H9 (cell line): ENCODE measurements around the gene NDUFB2. TPM values are rescaled to one million over a fixed set of nuclear protein-coding genes. Genes with fewer than 3 reads are reported as not detected.
"Not testable (repeated sequence)": the region's sequence is repeated elsewhere in the genome, so short reads cannot be mapped to it uniquely, and the experiment has no call there.

ENCODE experiments used
- DNase-seq: peaks from one replicate; pipeline ENCODE4 v3.0.0-alpha.2; 2017
- H2AFZ ChIP-seq: one replicate; pipeline ENCODE4 v1.6.1; 2013; ENCODE audit warnings: mild to moderate bottlenecking, low read length, control low read depth, moderate library complexity
- H2AK5ac ChIP-seq: 2 replicates; pipeline ENCODE4 v1.6.1; 2013; ENCODE audit warnings: low read length, control low read depth, mixed read lengths; ENCODE audit not compliant: insufficient read length
- H2BK120ac ChIP-seq: one replicate; pipeline ENCODE4 v1.6.1; 2013; ENCODE audit warnings: low read depth, mild to moderate bottlenecking, low read length, control low read depth, inconsistent platforms; ENCODE audit not compliant: poor library complexity, severe bottlenecking
- H2BK12ac ChIP-seq: 2 replicates; pipeline ENCODE4 v1.6.1; 2013; ENCODE audit warnings: low read length, control low read depth, mixed read lengths, low read depth; ENCODE audit not compliant: insufficient read length
- H2BK15ac ChIP-seq: 2 replicates; pipeline ENCODE4 v1.6.1; 2013; ENCODE audit warnings: low read depth, low read length, control low read depth
- H2BK20ac ChIP-seq: one replicate; pipeline ENCODE4 v1.6.1; 2013; ENCODE audit warnings: low read depth, mild to moderate bottlenecking, low read length, control low read depth, inconsistent platforms; ENCODE audit not compliant: poor library complexity, severe bottlenecking
- H2BK5ac ChIP-seq: 2 replicates; pipeline ENCODE4 v1.6.1; 2013; ENCODE audit warnings: low read length, control low read depth, mixed read lengths; ENCODE audit not compliant: insufficient read length
- H3K14ac ChIP-seq: 2 replicates; pipeline ENCODE4 v1.6.1; 2013; ENCODE audit warnings: low read length, control low read depth; ENCODE audit not compliant: insufficient read depth
- H3K18ac ChIP-seq: 2 replicates; pipeline ENCODE4 v1.6.1; 2013; ENCODE audit warnings: low read depth, mild to moderate bottlenecking, mixed read lengths, low read length, control low read depth; ENCODE audit not compliant: insufficient read length
- H3K23ac ChIP-seq: 2 replicates; pipeline ENCODE4 v1.6.1; 2013; ENCODE audit warnings: low read length, control low read depth, mixed read lengths, low read depth; ENCODE audit not compliant: insufficient read length
- H3K23me2 ChIP-seq: 2 replicates; pipeline ENCODE4 v1.6.1; 2013; ENCODE audit warnings: low read depth, mild to moderate bottlenecking, mixed read lengths, low read length, control low read depth; ENCODE audit not compliant: insufficient read length, poor library complexity, severe bottlenecking
- H3K27ac ChIP-seq: 2 replicates; pipeline ENCODE4 v1.5.1; 2013; ENCODE audit warnings: low read length, control low read depth, mixed read lengths, low read depth; ENCODE audit not compliant: insufficient read length
- H3K27me3 ChIP-seq: 2 replicates; pipeline ENCODE4 v1.6.1; 2013; ENCODE audit warnings: low read length, control low read depth, inconsistent platforms; ENCODE audit not compliant: insufficient read depth
- H3K4ac ChIP-seq: 2 replicates; pipeline ENCODE4 v1.6.1; 2013; ENCODE audit warnings: low read depth, mild to moderate bottlenecking, control low read depth, inconsistent platforms, low read length, moderate library complexity
- H3K4me1 ChIP-seq: 2 replicates; pipeline ENCODE4 v1.6.1; 2013; ENCODE audit warnings: low read length, control low read depth, inconsistent platforms; ENCODE audit not compliant: insufficient read depth
- H3K4me2 ChIP-seq: 2 replicates; pipeline ENCODE4 v1.6.1; 2013; ENCODE audit warnings: low read length, control low read depth, mixed read lengths; ENCODE audit not compliant: insufficient read length, insufficient read depth
- H3K56ac ChIP-seq: 2 replicates; pipeline ENCODE4 v1.6.1; 2013; ENCODE audit warnings: low read depth, mild to moderate bottlenecking, mixed read lengths, low read length, control low read depth; ENCODE audit not compliant: insufficient read length
- H3K79me1 ChIP-seq: 2 replicates; pipeline ENCODE4 v1.6.1; 2013; ENCODE audit warnings: low read depth, mild to moderate bottlenecking, moderate library complexity, low read length, control low read depth, inconsistent platforms; ENCODE audit not compliant: insufficient read depth, poor library complexity, severe bottlenecking
- H3K79me2 ChIP-seq: 2 replicates; pipeline ENCODE4 v1.6.1; 2013; ENCODE audit warnings: low read length, control low read depth, inconsistent platforms; ENCODE audit not compliant: insufficient read depth
- H3K9ac ChIP-seq: 2 replicates; pipeline ENCODE4 v1.6.1; 2013; ENCODE audit warnings: low read length, control low read depth, mixed read lengths; ENCODE audit not compliant: insufficient read length; ENCODE audit errors: extremely low read depth
- H3K9me3 ChIP-seq: one replicate; pipeline ENCODE4 v1.6.1; 2013; ENCODE audit warnings: low read depth, low read length, inconsistent platforms; ENCODE audit not compliant: control insufficient read depth
- H3T11ph ChIP-seq: one replicate; pipeline ENCODE4 v1.6.1; 2013; ENCODE audit warnings: mild to moderate bottlenecking, low read length, control low read depth, inconsistent platforms
- H4K20me1 ChIP-seq: one replicate; pipeline ENCODE4 v1.6.1; 2013; ENCODE audit not compliant: control insufficient read depth, insufficient read length, insufficient read depth
- H4K5ac ChIP-seq: 2 replicates; pipeline ENCODE4 v1.6.1; 2013; ENCODE audit warnings: low read depth, mild to moderate bottlenecking, mixed read lengths, low read length, control low read depth; ENCODE audit not compliant: insufficient read length
- H4K8ac ChIP-seq: replicated peaks from 2 replicates; pipeline ENCODE4 v1.6.1; 2013; ENCODE audit warnings: low read length, control low read depth, mixed read lengths, low read depth; ENCODE audit not compliant: insufficient read length
- H4K91ac ChIP-seq: 2 replicates; pipeline ENCODE4 v1.6.1; 2013; ENCODE audit warnings: low read depth, mild to moderate bottlenecking, moderate library complexity, mixed read lengths, low read length, control low read depth; ENCODE audit not compliant: insufficient read length
- H3K27ac Mint-ChIP-seq, 3 experiments: 2 replicates in 2 of 3; 3 replicates in 1 of 3; pipeline ENCODE4 v1.8.0; 2020 to 2021; ENCODE audit warnings: mixed read lengths in 3 of 3, mild to moderate bottlenecking in 1 of 3, moderate library complexity in 1 of 3
- H3K27me3 Mint-ChIP-seq: 2 replicates; pipeline ENCODE4 v1.8.0; 2021; ENCODE audit warnings: low read depth, mild to moderate bottlenecking, moderate library complexity, mixed read lengths
- H3K36me3 Mint-ChIP-seq, 3 experiments: 2 replicates in 2 of 3; 3 replicates in 1 of 3; pipeline ENCODE4 v1.8.0; 2020 to 2021; ENCODE audit warnings: low read depth in 3 of 3, mixed read lengths in 3 of 3; ENCODE audit not compliant: insufficient read depth in 1 of 3
- H3K4me1 Mint-ChIP-seq, 2 experiments: 2 replicates each; pipeline ENCODE4 v1.8.0; 2020; ENCODE audit warnings: mixed read lengths in 2 of 2
- H3K4me3 Mint-ChIP-seq, 2 experiments: 2 replicates in 1 of 2; 3 replicates in 1 of 2; pipeline ENCODE4 v1.8.0; 2020 to 2021; ENCODE audit warnings: mild to moderate bottlenecking in 2 of 2, mixed read lengths in 2 of 2, moderate library complexity in 1 of 2
- H3K9me3 Mint-ChIP-seq, 2 experiments: 2 replicates in 1 of 2; 3 replicates in 1 of 2; pipeline ENCODE4 v1.8.0; 2020; ENCODE audit warnings: mild to moderate bottlenecking in 2 of 2, mixed read lengths in 2 of 2, moderate library complexity in 1 of 2
- CTCF ChIP-seq: fragments of 200-600 bp; sonication (generic); conservative IDR thresholded peaks from 3 replicates; pipeline ENCODE4 v1.8.0; 2021; ENCODE audit warnings: antibody characterized with exemption, mild to moderate bottlenecking
- WGBS: extraction: QIAGEN DNeasy Blood & Tissue Kit; methylation state at CpG from one replicate; pipeline ENCODE4 v1.1.7; 2013; ENCODE audit warnings: missing lambda C conversion rate, low lambda C conversion rate, mixed read lengths; ENCODE audit not compliant: insufficient read length; ENCODE audit errors: extremely low coverage; 5-methylcytosine and 5-hydroxymethylcytosine counted together
- total RNA-seq: library from RNA; stranded (reverse); gene quantifications from 2 replicates; pipeline ENCODE4 v1.2.1, GENCODE V29; 2021

The NDUFB2 gene
- total RNA-seq, 1 experiment from 2014 or later: 177 TPM

- Mint-ChIP-seq H3K4me3 (no peak overlapping the region), H3K9me3 (peaks cover 7 to 8% of the 10 kb centered on the region in 2 experiments; a peak in 4 of 5 replicates), H3K27ac (no peak overlapping the region), H3K4me1 (no peaks in the 10 kb centered on the region), H3K27me3 (peaks cover 1% of the 10 kb centered on the region; the same call in 1 of the 2 replicates), H3K36me3 (peaks cover 12 to 46% (median 38%) of the 10 kb centered on the region in 3 experiments)
- no peak overlapping the region for H3K18ac ChIP-seq
- H2BK20ac ChIP-seq: no peak overlapping the region
- H2AFZ ChIP-seq: no peak overlapping the region
- no peaks in the 10 kb centered on the region for H3K4me1 ChIP-seq
- WGBS: no CpG with 5 or more reads among the region's 5 CpGs
- no peak overlapping the region for H3K27ac ChIP-seq
- no peak for TF ChIP-seq CTCF
- H3K23ac ChIP-seq: no peak overlapping the region
- H3T11ph ChIP-seq: no peak overlapping the region
- no peak overlapping the region for H3K14ac ChIP-seq
- H3K23me2 ChIP-seq: no peaks in the 10 kb centered on the region
- H4K20me1 ChIP-seq: no peaks in the 10 kb centered on the region
- no peak overlapping the region for H3K9ac ChIP-seq
- H3K79me1 ChIP-seq: no peaks in the 10 kb centered on the region
- no peak overlapping the region for H4K91ac ChIP-seq
- H2BK120ac ChIP-seq: no peak overlapping the region
- no peak overlapping the region for H3K4ac ChIP-seq
- H3K27me3 ChIP-seq: no peaks in the 10 kb centered on the region
- H2BK12ac ChIP-seq: no peak overlapping the region
- no peak overlapping the region for H2BK5ac ChIP-seq
- no peak overlapping the region for H4K5ac ChIP-seq
- no peak for DNase-seq
- H2AK5ac ChIP-seq: no peak overlapping the region
- H3K79me2 ChIP-seq: 0 out of 2 replicates have a peak, but pooled peaks cover 2% of the 10 kb centered on the region
- H3K56ac ChIP-seq: no peak overlapping the region
- H2BK15ac ChIP-seq: no peak overlapping the region
- no peak overlapping the region for H3K4me2 ChIP-seq
- H4K8ac ChIP-seq: no peak overlapping the region
- no peaks in the 10 kb centered on the region for H3K9me3 ChIP-seq
Measured at GRCh38 chr7:140707132-140707531, 10.6 kb downstream of the NDUFB2 start.

GRCh38 chr7:140708764-140709163 is 12.3 kb downstream of the NDUFB2 start:
- peaks cover 14 to 46% (median 27%) of the 10 kb centered on the region in 3 experiments for H3K36me3 Mint-ChIP-seq
- H3K4me1 ChIP-seq, H3K27me3 ChIP-seq, H3K4me2 ChIP-seq, H4K8ac ChIP-seq, H3K18ac ChIP-seq, H2BK12ac ChIP-seq, H4K5ac ChIP-seq, H3K9me3 ChIP-seq, H3K4ac ChIP-seq, H4K91ac ChIP-seq, H3K79me1 ChIP-seq, H3K27me3 Mint-ChIP-seq, H2BK20ac ChIP-seq, H3K56ac ChIP-seq, H3K23me2 ChIP-seq, H3K27ac Mint-ChIP-seq, H2AK5ac ChIP-seq, H2BK5ac ChIP-seq, H3K9ac ChIP-seq, H3K14ac ChIP-seq, H3K27ac ChIP-seq, H4K20me1 ChIP-seq, H3K4me1 Mint-ChIP-seq, H3K79me2 ChIP-seq, DNase-seq, H2BK120ac ChIP-seq, H2AFZ ChIP-seq, H3K4me3 Mint-ChIP-seq, H3K23ac ChIP-seq, H3T11ph ChIP-seq, H2BK15ac ChIP-seq: not testable (repeated sequence)
- peaks cover 15 to 17% of the 10 kb centered on the region in 2 experiments for H3K9me3 Mint-ChIP-seq
- no CpG with 5 or more reads among the region's 4 CpGs for WGBS
